Right lobe of liver (tissue), 4 donors: ENCODE data around the gene PLXNB1.

ENCODE experiments used
- POLR2A ChIP-seq: fragments of 450-650 bp; IDR thresholded peaks from one replicate; pipeline ENCODE4 v1.6.1; 2017; ENCODE audit warnings: antibody characterized with exemption, mild to moderate bottlenecking
- TF ChIP-seq, protein P1 (sequence below), 4 donors: fragments of 200-600 bp in 3 of 4; fragments of 450-650 bp in 1 of 4; IDR thresholded peaks; one replicate each; pipeline versions ENCODE4 v1.5.1 to v1.8.0; 2016 to 2022; ENCODE audit warnings: antibody characterized with exemption in 4 of 4, mild to moderate bottlenecking in 2 of 4
- donor health status: DM: no; HTN: no; CAD: no.
- donor health status: DM: no; HTN: no; CAD: no.
- donor health status: DM: no; HTN: yes; CAD: no.

GRCh38 chr3:48419149-48419548, 10.7 kb downstream of the PLXNB1 start:
- TF ChIP-seq, protein P1, sequence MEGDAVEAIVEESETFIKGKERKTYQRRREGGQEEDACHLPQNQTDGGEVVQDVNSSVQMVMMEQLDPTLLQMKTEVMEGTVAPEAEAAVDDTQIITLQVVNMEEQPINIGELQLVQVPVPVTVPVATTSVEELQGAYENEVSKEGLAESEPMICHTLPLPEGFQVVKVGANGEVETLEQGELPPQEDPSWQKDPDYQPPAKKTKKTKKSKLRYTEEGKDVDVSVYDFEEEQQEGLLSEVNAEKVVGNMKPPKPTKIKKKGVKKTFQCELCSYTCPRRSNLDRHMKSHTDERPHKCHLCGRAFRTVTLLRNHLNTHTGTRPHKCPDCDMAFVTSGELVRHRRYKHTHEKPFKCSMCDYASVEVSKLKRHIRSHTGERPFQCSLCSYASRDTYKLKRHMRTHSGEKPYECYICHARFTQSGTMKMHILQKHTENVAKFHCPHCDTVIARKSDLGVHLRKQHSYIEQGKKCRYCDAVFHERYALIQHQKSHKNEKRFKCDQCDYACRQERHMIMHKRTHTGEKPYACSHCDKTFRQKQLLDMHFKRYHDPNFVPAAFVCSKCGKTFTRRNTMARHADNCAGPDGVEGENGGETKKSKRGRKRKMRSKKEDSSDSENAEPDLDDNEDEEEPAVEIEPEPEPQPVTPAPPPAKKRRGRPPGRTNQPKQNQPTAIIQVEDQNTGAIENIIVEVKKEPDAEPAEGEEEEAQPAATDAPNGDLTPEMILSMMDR (IDR thresholded peaks at IDR 0.05): no peak
- TF ChIP-seq POLR2A: no peak
